Fibroblast of lung (primary cell): Measurements from ENCODE around the gene LCE1A.

Experiments
- CTCF ChIP-seq, 2 donors: IDR thresholded peaks in 1 of 2; conservative IDR thresholded peaks in 1 of 2; 1 replicate in 1 of 2; 2 replicates in 1 of 2; pipeline ENCODE4 v1.5.1; 2011 to 2012; ENCODE audit warnings: low read length in 2 of 2, control low read depth in 1 of 2, inconsistent platforms in 1 of 2, low read depth in 1 of 2, mild to moderate bottlenecking in 1 of 2
- EZH2 ChIP-seq: IDR thresholded peaks from 2 replicates; pipeline ENCODE4 v1.5.1; 2012; ENCODE audit warnings: low read length, control low read depth, mild to moderate bottlenecking; ENCODE audit errors: missing control alignments

GRCh38 chr1:152795686-152796085 is 31.6 kb upstream of the LCE1A start:
- no peak for TF ChIP-seq CTCF (conservative IDR thresholded peaks at IDR 0.05 in 1 of 2, IDR thresholded peaks at IDR 0.05 in 1 of 2; ENCODE audit: low read depth in 1 of 2, low read length in 2 of 2)
- no peak for TF ChIP-seq EZH2
